Tibial artery (tissue), 4 donors: ENCODE results near the gene MYO9B.

Source experiments
- DNase-seq, 2 donors: peaks; one replicate each; pipeline ENCODE4 v3.0.0-alpha.2; 2019
- H3K27ac ChIP-seq, 2 donors: fragments of 200-600 bp; sonication (generic) in 1 of 2; 1 replicate in 1 of 2; 2 replicates in 1 of 2; pipeline ENCODE4 v1.5.1; 2018 to 2019; ENCODE audit warnings: mild to moderate bottlenecking in 1 of 2
- H3K27me3 ChIP-seq, 2 donors: fragments of 200-600 bp; sonication (generic) in 1 of 2; one replicate each; pipeline versions ENCODE4 v1.5.1 to v1.6.0; 2016 to 2019
- H3K36me3 ChIP-seq, 3 donors: fragments of 200-600 bp; sonication (generic) in 2 of 3; one replicate each; pipeline ENCODE4 v1.5.1; 2016 to 2019; ENCODE audit warnings: mild to moderate bottlenecking in 2 of 3
- H3K4me1 ChIP-seq, 4 donors: fragments of 200-600 bp; sonication (generic) in 2 of 4; 1 replicate in 3 of 4; 2 replicates in 1 of 4; pipeline ENCODE4 v1.5.1; 2016 to 2019
- H3K4me3 ChIP-seq, 2 donors: fragments of 200-600 bp; sonication (generic) in 1 of 2; 1 replicate in 1 of 2; 2 replicates in 1 of 2; pipeline ENCODE4 v1.5.1; 2018 to 2019; ENCODE audit warnings: mild to moderate bottlenecking in 2 of 2
- H3K9me3 ChIP-seq, 3 donors: fragments of 200-600 bp; sonication (generic) in 1 of 3; one replicate each; pipeline ENCODE4 v1.5.1; 2016 to 2019
- intact Hi-C: fragments of 100-400 bp; cut with DNase I; formaldehyde crosslinking; loops from one replicate; pipeline ENCODE4 v1.15.0; 2023; ENCODE audit warnings: low total_unique reads
- TF ChIP-seq, protein P1 (sequence below), 2 experiments: fragments of 200-600 bp in 1 of 2; fragments of 450-650 bp in 1 of 2; IDR thresholded peaks; one replicate each; pipeline ENCODE4 v1.5.1; 2017 to 2019; ENCODE audit warnings: antibody characterized with exemption in 2 of 2, mild to moderate bottlenecking in 1 of 2, moderate library complexity in 1 of 2

MYO9B gene

DNA sequence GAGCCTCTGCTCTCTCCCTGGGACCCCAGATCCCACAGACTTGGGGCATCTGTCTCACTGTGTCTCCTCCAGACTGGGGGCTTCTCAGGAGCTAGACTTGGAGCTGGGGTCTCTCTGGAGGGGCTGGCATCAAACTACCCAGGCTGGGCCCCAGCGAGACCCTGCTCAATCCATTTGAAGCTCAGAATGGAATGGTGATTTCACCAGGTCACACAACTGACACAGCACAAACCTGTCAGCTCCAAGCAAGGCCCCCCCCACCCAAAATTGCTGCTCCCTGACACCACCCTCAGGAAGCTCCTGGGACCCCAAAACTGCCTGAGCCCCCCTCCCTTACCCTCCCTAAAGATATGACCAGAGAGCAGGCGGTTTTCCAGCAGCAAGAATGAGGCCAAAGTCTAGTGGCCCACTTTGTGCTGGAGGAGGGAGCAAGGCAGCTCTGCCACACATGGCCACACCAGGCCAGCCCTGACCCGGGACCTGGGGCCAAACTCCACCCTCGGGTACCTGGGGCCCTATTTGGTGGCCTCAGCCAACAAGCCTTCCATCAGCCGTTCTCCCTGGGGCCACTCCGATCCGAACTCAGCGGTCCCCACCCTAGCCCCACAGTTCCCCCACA lies 167.7 kb downstream of the MYO9B start:
- Histone ChIP-seq H3K27me3 (no peaks in the 10 kb centered on the region), H3K27ac (peak overlapping the region; percentile 71 to 88), H3K4me3 (peak overlapping the region; percentile 86 to 89), H3K36me3 (peaks cover 0 to 25% (median 4%) of the 10 kb centered on the region in 3 donors), H3K4me1 (peaks cover 0 to 46% (median 35%) of the 10 kb centered on the region in 4 donors), H3K9me3 (no peaks in the 10 kb centered on the region)
- TF ChIP-seq, protein P1, sequence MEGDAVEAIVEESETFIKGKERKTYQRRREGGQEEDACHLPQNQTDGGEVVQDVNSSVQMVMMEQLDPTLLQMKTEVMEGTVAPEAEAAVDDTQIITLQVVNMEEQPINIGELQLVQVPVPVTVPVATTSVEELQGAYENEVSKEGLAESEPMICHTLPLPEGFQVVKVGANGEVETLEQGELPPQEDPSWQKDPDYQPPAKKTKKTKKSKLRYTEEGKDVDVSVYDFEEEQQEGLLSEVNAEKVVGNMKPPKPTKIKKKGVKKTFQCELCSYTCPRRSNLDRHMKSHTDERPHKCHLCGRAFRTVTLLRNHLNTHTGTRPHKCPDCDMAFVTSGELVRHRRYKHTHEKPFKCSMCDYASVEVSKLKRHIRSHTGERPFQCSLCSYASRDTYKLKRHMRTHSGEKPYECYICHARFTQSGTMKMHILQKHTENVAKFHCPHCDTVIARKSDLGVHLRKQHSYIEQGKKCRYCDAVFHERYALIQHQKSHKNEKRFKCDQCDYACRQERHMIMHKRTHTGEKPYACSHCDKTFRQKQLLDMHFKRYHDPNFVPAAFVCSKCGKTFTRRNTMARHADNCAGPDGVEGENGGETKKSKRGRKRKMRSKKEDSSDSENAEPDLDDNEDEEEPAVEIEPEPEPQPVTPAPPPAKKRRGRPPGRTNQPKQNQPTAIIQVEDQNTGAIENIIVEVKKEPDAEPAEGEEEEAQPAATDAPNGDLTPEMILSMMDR (IDR thresholded peaks at IDR 0.05) = no peak
- intact Hi-C loops = no loop called here
- no peak for DNase-seq

DNA sequence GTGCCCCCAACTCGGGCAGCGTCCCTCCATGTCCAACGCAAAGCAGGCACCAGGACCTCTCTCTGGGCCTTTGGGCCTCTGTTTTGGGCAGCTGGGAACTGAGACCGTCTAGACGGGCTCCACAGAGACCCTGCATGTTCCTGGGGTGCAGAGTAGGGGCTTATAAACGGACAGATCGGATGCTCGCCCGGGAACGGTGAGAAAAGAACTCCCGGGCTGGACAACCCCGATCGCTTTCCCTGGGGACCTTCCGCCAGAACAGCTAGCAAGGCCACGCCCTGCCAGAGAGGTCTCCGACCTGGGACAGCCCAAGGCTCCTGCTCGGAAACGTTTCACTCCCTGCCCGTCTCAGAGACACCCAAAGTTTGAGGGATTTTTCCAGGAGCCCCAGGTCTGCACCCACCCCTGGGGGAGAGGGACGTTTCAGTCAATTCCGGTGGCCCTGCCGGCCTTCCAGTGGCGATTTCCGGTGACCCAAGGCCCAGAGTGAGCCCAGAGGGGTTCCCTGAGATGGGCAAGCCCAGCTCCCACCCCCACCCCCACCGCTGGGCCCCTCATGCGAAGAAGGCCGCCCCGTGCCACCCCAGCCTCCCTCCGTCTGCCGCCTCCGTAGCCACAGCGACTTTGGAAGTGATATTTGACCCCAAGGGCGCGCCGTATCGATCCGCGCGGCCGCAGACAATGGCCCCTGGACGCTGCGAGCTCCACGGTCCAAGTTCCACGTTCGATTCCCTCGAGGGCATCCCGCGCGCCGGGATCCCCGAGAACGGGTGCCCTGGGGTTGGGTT lies 168.4 kb downstream of the MYO9B start:
- Histone ChIP-seq H3K4me3 (peak overlapping the region; percentile 86 to 89), H3K36me3 (peaks cover 0 to 19% (median 0%) of the 10 kb centered on the region in 3 donors), H3K27ac (peak overlapping the region; percentile 71 to 88), H3K27me3 (no peaks in the 10 kb centered on the region), H3K4me1 (peaks cover 0 to 46% (median 36%) of the 10 kb centered on the region in 4 donors), H3K9me3 (no peaks in the 10 kb centered on the region)
- intact Hi-C loops = no loop called here
- TF ChIP-seq, protein P1 (IDR thresholded peaks at IDR 0.05) = no peak
- peak; percentile 65 to 83 for DNase-seq

DNA sequence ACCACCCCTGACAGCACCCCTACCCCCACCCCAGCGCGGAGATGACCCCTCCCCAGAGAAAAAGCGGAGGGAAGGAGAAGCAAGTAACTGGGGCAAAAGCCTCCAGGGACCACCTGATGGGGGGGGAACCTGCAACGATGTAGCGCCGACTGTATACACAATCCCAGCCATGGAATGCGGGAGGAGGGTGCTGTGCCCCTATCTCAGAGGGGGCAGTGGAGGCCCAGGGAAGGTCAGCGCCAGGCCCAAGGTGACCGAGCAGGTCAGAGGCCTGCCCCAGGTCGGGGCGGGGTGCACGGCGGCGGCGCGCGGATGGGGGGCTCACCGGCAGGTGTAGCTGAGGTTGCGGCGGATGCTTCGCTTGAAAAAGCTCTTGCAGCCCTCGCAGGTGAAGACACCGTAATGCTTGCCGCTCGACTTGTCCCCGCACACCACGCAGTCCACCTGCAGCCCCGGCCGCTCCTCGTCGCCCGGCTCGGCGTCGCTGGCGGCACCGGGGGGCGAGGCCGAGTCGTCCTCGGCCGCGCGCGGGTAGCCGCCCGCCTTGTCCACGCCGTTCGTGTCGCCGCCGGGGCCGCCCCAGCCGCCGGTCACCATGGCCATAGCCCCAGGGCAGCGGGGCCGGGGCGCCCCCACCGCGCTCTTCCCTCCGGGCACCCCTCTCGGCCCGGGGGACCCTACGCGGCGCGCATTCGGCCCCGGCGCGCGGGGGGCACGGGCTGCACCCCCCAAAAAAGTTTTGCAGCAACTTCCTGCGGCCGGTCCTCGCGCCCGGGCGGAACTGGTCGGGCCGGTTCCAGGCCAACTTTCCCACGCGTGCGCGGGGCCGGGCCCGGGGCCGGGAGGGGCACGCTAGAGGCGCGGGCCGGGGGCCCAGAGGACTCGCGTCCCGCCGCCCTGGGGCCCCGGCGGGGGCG lies 169.3 kb downstream of the MYO9B start:
- Histone ChIP-seq H3K9me3 (no peaks in the 10 kb centered on the region), H3K27ac (peak overlapping the region; percentile 71 to 88), H3K4me1 (peaks cover 0 to 49% (median 37%) of the 10 kb centered on the region in 4 donors), H3K27me3 (no peaks in the 10 kb centered on the region), H3K4me3 (peak overlapping the region; percentile 86 to 89), H3K36me3 (peaks cover 0 to 13% (median 0%) of the 10 kb centered on the region in 3 donors)
- intact Hi-C loops = no loop called here
- DNase-seq = no peak
- TF ChIP-seq, protein P1 (IDR thresholded peaks at IDR 0.05) = no peak

DNA sequence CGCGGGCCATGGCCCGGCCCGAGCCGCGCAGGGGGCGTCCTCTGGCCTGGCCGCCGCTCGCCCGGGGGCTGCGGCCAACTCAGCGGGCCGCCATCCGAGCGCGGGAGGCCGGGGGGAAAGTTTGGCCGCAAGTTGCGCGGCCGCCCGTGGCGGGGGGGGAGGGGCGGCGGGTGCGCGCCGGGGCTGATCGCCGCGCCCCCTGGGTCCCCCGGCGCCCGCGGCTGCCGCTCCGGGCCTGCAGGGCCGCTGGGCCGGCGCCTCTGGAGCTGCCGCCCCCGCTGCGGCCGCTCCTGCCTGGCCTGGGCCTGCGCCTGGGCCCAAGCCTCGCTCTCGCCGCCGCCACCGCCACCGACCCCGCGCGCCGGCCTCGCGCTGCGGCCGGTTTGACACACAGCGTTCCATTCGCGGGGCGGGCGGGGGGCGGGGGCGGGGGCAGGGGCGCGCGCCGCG lies 170.0 kb downstream of the MYO9B start, which contains the start of gene NR2F6:
Gene NR2F6, minus strand, starts transcription at position 385 of the 450 bp plus-strand sequence. CDS start 699 bp downstream, outside the sequence.
- intact Hi-C loops = no loop called here
- Histone ChIP-seq H3K9me3 (no peaks in the 10 kb centered on the region), H3K36me3 (peaks cover 0 to 6% (median 0%) of the 10 kb centered on the region in 3 donors), H3K27me3 (no peaks in the 10 kb centered on the region), H3K4me1 (peaks cover 0 to 49% (median 36%) of the 10 kb centered on the region in 4 donors), H3K4me3 (peak within 1 kb of the TSS; percentile 86 to 89), H3K27ac (peak within 1 kb of the TSS; percentile 71 to 88)
- TF ChIP-seq, protein P1 (IDR thresholded peaks at IDR 0.05) = no peak
- no peak for DNase-seq
